NCI-H146 (cell line): ENCODE data around the gene PITX2.

Experiments used
- DNase-seq: peaks from one replicate; lab custom pipeline; 2025; lab: John Stamatoyannopoulos, UW

The PITX2 gene

GRCh38 chr4:110622841-110623717, at the start of gene PITX2:
TSS of gene PITX2 (minus strand) at chr4:110623077. CDS start at chr4:110622460, 617 bp downstream.
- peak; percentile 3 for DNase-seq

GRCh38 chr4:110671679-110672078, 48.8 kb upstream of the PITX2 start:
- no peak for DNase-seq

- no peak for DNase-seq
These were observed 46.8 kb upstream of the PITX2 start for GRCh38 chr4:110669663-110670062.

- no peak for DNase-seq
These were observed 45.8 kb upstream of the PITX2 start for GRCh38 chr4:110668463-110669235.

GRCh38 chr4:110667670-110668069, 44.8 kb upstream of the PITX2 start:
- no peak for DNase-seq

- DNase-seq = no peak
These were observed 43.2 kb upstream of the PITX2 start for GRCh38 chr4:110666030-110666429.

- no peak for DNase-seq
These were observed 41.0 kb upstream of the PITX2 start for GRCh38 chr4:110663738-110664444.

GRCh38 chr4:110663206-110663605, 40.3 kb upstream of the PITX2 start:
- no peak for DNase-seq

GRCh38 chr4:110660755-110661154, 37.9 kb upstream of the PITX2 start:
- no peak for DNase-seq

GRCh38 chr4:110654254-110654635, 31.4 kb upstream of the PITX2 start:
- DNase-seq = no peak

- DNase-seq = no peak
These were observed 30.7 kb upstream of the PITX2 start for GRCh38 chr4:110653321-110654253.

GRCh38 chr4:110644008-110644407, 21.1 kb upstream of the PITX2 start:
- no peak for DNase-seq

GRCh38 chr4:110643096-110643495, 20.2 kb upstream of the PITX2 start:
- DNase-seq = no peak

- no peak for DNase-seq
These were observed 18.3 kb upstream of the PITX2 start for GRCh38 chr4:110641218-110641617.

GRCh38 chr4:110640576-110640975, 17.7 kb upstream of the PITX2 start:
- no peak for DNase-seq

GRCh38 chr4:110639207-110640090, 16.6 kb upstream of the PITX2 start:
- DNase-seq = no peak

- no peak for DNase-seq
These were observed 15.3 kb upstream of the PITX2 start for GRCh38 chr4:110638089-110638746.

- no peak for DNase-seq
These were observed 14.7 kb upstream of the PITX2 start for GRCh38 chr4:110637408-110638088.
